HepG2 (cell line): Measurements from ENCODE around the gene ESR2. TPM values are rescaled to one million over a fixed set of nuclear protein-coding genes. Genes with fewer than 3 reads are reported as not detected.

Experiments
- ATAC-seq: fragments of 200-7000 bp; cut with Tn5 transposase; 3 replicates; pipeline ENCODE4 v1.9.1; 2020; ENCODE audit warnings: mild to moderate bottlenecking, moderate library complexity
- BruUV-seq: library from RNA; stranded (reverse); fragments of 400-500 nt; replicated peaks from 2 replicates; lab custom pipeline; 2021; lab: Mats Ljungman, UMichigan
- CTCF ChIA-PET: fragments of 300-600 bp; formaldehyde crosslinking; extraction: SDS; loops from one replicate; lab custom pipeline; 2021; ENCODE audit warnings: low total read pairs, inconsistent platforms, low intra/inter-chr PET ratio; lab: Yijun Ruan, JAX
- POLR2A ChIA-PET: fragments of 350-600 bp; sonication (Branson Sonifier 250); formaldehyde crosslinking; loops from one replicate; lab custom pipeline; 2020; ENCODE audit warnings: antibody characterized with exemption, inconsistent platforms; lab: Yijun Ruan, JAX
- DNase-seq: peaks from one replicate; pipeline ENCODE4 v3.0.0-alpha.2; 2015; ENCODE audit warnings: low spot score
- FAIRE-seq: peaks from 3 replicates; lab custom pipeline; 2011; peaks lifted over from hg19 to GRCh38; lab: Jason Lieb, UNC
- H2AFZ ChIP-seq: one replicate; pipeline ENCODE4 v1.6.1; 2011; ENCODE audit warnings: low read length, inconsistent platforms
- H3K27ac ChIP-seq: fragments of 300-600 bp; 3 replicates; pipeline ENCODE4 v1.8.0; 2011; ENCODE audit warnings: mixed run types, mild to moderate bottlenecking, mixed read lengths, low read length, inconsistent platforms; ENCODE audit not compliant: insufficient read depth; ENCODE audit errors: extremely low read length
- H3K27me3 ChIP-seq, 2 experiments: fragments of 200-600 bp in 1 of 2; 2 replicates in 1 of 2; 3 replicates in 1 of 2; pipeline versions ENCODE4 v1.6.0 to v1.8.0; 2011; ENCODE audit warnings: low read length in 2 of 2, mild to moderate bottlenecking in 2 of 2, moderate library complexity in 2 of 2, inconsistent platforms in 1 of 2; ENCODE audit not compliant: insufficient read depth in 2 of 2, control insufficient read depth in 1 of 2
- H3K36me3 ChIP-seq, 2 experiments: fragments of 200-600 bp in 1 of 2; replicated peaks in 1 of 2; 2 replicates in 1 of 2; 3 replicates in 1 of 2; pipeline versions ENCODE4 v1.5.1 to v1.8.0; 2011; ENCODE audit warnings: low read length in 2 of 2, inconsistent platforms in 1 of 2; ENCODE audit not compliant: insufficient read depth in 2 of 2, control insufficient read depth in 1 of 2
- H3K4me1 ChIP-seq: 2 replicates; pipeline ENCODE4 v1.5.1; 2012; ENCODE audit warnings: low read length, inconsistent platforms; ENCODE audit not compliant: insufficient read depth
- H3K4me2 ChIP-seq: 2 replicates; pipeline ENCODE4 v1.6.0; 2011; ENCODE audit warnings: low read depth, low read length, inconsistent platforms
- H3K4me3 ChIP-seq, 3 experiments: fragments of 200-600 bp in 1 of 3; sonication (generic), shearing (Covaris generic) in 1 of 3; replicated peaks in 1 of 3; 2 replicates each; pipeline ENCODE4 v1.5.1; 2011 to 2016; ENCODE audit warnings: low read length in 3 of 3, inconsistent platforms in 2 of 3, low read depth in 2 of 3, mild to moderate bottlenecking in 2 of 3, control low read depth in 1 of 3, mixed read lengths in 1 of 3; ENCODE audit not compliant: insufficient read depth in 1 of 3
- H3K79me2 ChIP-seq: one replicate; pipeline ENCODE4 v1.6.1; 2011; ENCODE audit warnings: low read length, inconsistent platforms; ENCODE audit not compliant: insufficient read depth
- H3K9ac ChIP-seq: 2 replicates; pipeline ENCODE4 v1.6.0; 2011; ENCODE audit warnings: mild to moderate bottlenecking, low read depth, low read length, inconsistent platforms; ENCODE audit not compliant: insufficient read depth
- H3K9me3 ChIP-seq: 2 replicates; pipeline ENCODE4 v1.5.1; 2012; ENCODE audit warnings: mild to moderate bottlenecking, low read length
- H4K20me1 ChIP-seq: 2 replicates; pipeline ENCODE4 v1.6.0; 2011; ENCODE audit warnings: inconsistent platforms, mild to moderate bottlenecking, low read length, moderate library complexity; ENCODE audit not compliant: insufficient read depth
- BRF2 ChIP-seq: sonication (generic); formaldehyde crosslinking; IDR thresholded peaks from 2 replicates; pipeline ENCODE4 v1.8.1; 2022; ENCODE audit warnings: mild to moderate bottlenecking, missing genetic modification reagents
- GATAD1 ChIP-seq: IDR thresholded peaks from 2 replicates; pipeline ENCODE4 v1.6.1; 2016; ENCODE audit warnings: missing genetic modification reagents, missing compliant biosample characterization
- MAFK ChIP-seq, 2 experiments: IDR thresholded peaks in 1 of 2; conservative IDR thresholded peaks in 1 of 2; 2 replicates each; pipeline ENCODE4 v1.6.1; 2011; ENCODE audit warnings: improper control_type of control experiment in 2 of 2, low read length in 2 of 2
- NFRKB ChIP-seq: fragments of 450-650 bp; IDR thresholded peaks from 2 replicates; pipeline ENCODE4 v1.6.1; 2017
- NRL ChIP-seq: sonication (generic); formaldehyde crosslinking; IDR thresholded peaks from 2 replicates; pipeline ENCODE4 v1.5.0; 2020; ENCODE audit warnings: missing genetic modification reagents, mild to moderate bottlenecking, moderate library complexity, borderline replicate concordance
- RORA ChIP-seq: sonication (generic); formaldehyde crosslinking; IDR thresholded peaks from 2 replicates; pipeline ENCODE4 v1.5.0; 2020; ENCODE audit warnings: mild to moderate bottlenecking, missing genetic modification reagents, moderate library complexity
- SIN3A ChIP-seq: IDR thresholded peaks from 2 replicates; pipeline ENCODE4 v1.6.1; 2011; ENCODE audit warnings: low read depth, mild to moderate bottlenecking, control low read depth, low read length, borderline replicate concordance
- TAF15 ChIP-seq: fragments of 200-400 bp; formaldehyde crosslinking; IDR thresholded peaks from one replicate; pipeline ENCODE4 v1.6.1; 2018; ENCODE audit warnings: mild to moderate bottlenecking, low read depth, low read length; ENCODE audit not compliant: poor library complexity, severe bottlenecking
- THAP9 ChIP-seq: sonication (generic); formaldehyde crosslinking; IDR thresholded peaks from 2 replicates; pipeline ENCODE4; 2020; ENCODE audit warnings: missing genetic modification reagents, mild to moderate bottlenecking, borderline replicate concordance
- ZBTB20 ChIP-seq: sonication (generic); formaldehyde crosslinking; IDR thresholded peaks from 2 replicates; pipeline ENCODE4 v1.8.1; 2023; ENCODE audit warnings: missing genetic modification reagents, low read depth, mild to moderate bottlenecking, borderline replicate concordance
- ZNF17 ChIP-seq: sonication (generic); formaldehyde crosslinking; IDR thresholded peaks from 2 replicates; pipeline ENCODE4 v1.5.0; 2020; ENCODE audit warnings: mild to moderate bottlenecking, missing genetic modification reagents
- ZNF317 ChIP-seq: sonication (generic); formaldehyde crosslinking; IDR thresholded peaks from 2 replicates; pipeline ENCODE4 v1.5.0; 2020; ENCODE audit warnings: mild to moderate bottlenecking, missing genetic modification reagents
- ZNF737 ChIP-seq: sonication (generic); formaldehyde crosslinking; IDR thresholded peaks from 2 replicates; pipeline ENCODE4 v1.5.0; 2020; ENCODE audit warnings: missing genetic modification reagents, mild to moderate bottlenecking, borderline replicate concordance
- ZNF777 ChIP-seq: sonication (generic); formaldehyde crosslinking; IDR thresholded peaks from 2 replicates; pipeline ENCODE4 v1.4.0; 2020; ENCODE audit warnings: missing genetic modification reagents
- ZNF891 ChIP-seq: sonication (generic); formaldehyde crosslinking; IDR thresholded peaks from 2 replicates; pipeline ENCODE4 v1.5.0; 2020; ENCODE audit warnings: mild to moderate bottlenecking, missing genetic modification reagents
- WGBS: methylation state at CpG from one replicate; pipeline ENCODE4 v1.1.6; 2017; ENCODE audit warnings: low lambda C conversion rate; 5-methylcytosine and 5-hydroxymethylcytosine counted together
- in situ Hi-C: cut with HindIII; loops from 2 replicates; pipeline ENCODE4 v1.10.0; 2017; ENCODE audit warnings: low pct_unique_long_range_greater_than_20kb; ENCODE audit not compliant: extremely low pct_ligation_motif_present
- intact Hi-C: fragments of 100-400 bp; cut with micrococcal nuclease; formaldehyde crosslinking; loops from one replicate; pipeline ENCODE4 v1.10.0; 2022; ENCODE audit not compliant: unreplicated experiment
- polyA plus RNA-seq, 8 experiments: library from polyadenylated mRNA; depleted of rRNA in 3 of 8; stranded (reverse) in 7 of 8; unstranded in 1 of 8; fragments of >200 nt; fragmentation: Illumina TruSeq in 4 of 8; extraction: Trizol in 4 of 8; gene quantifications; 2 replicates each; pipeline versions ENCODE4 v1.2.1 to v1.2.3, GENCODE V29; 2011 to 2016; ENCODE audit warnings: low read depth in 4 of 8, missing spikeins in 1 of 8, mixed read lengths in 1 of 8; ENCODE audit not compliant: insufficient read depth in 1 of 8
- total RNA-seq, 5 experiments: library from RNA; depleted of rRNA; stranded (reverse); fragments of >200 nt; fragmentation: Illumina TruSeq; extraction: Trizol; gene quantifications; 2 replicates each; pipeline ENCODE4 v1.2.3, GENCODE V29; 2016; ENCODE audit warnings: low read depth in 1 of 5

ESR2 gene
- total and polyA plus RNA-seq, 2 of the 13 experiments (the other 11 are each of a cell fraction or from before 2014, with no cell fraction given) = 0.01 to 0.04 TPM

GRCh38 chr14:64185184-64185583 is 109.0 kb downstream of the ESR2 start:
- H3K4me3 ChIP-seq = no peak overlapping the region
- no peaks in the 10 kb centered on the region for H4K20me1 ChIP-seq
- H3K4me1 ChIP-seq = no peaks in the 10 kb centered on the region
- peak; percentile 12 to 49; a peak in 2 of 4 replicates for TF ChIP-seq MAFK (conservative IDR thresholded peaks at IDR 0.05 in 1 of 2, IDR thresholded peaks at IDR 0.05 in 1 of 2; ENCODE audit: low read length in 2 of 2)
- no peak for TF ChIP-seq ZNF317 (CRISPR knock-in tag)
- TF ChIP-seq RORA (CRISPR knock-in tag) = no peak
- no peak for TF ChIP-seq NFRKB
- DNase-seq (no peak), FAIRE-seq (no peak), ATAC-seq (no peak)
- in situ Hi-C loops (no loop called here), intact Hi-C loops (no loop called here)
- no peaks in the 10 kb centered on the region for H3K36me3 ChIP-seq
- no peak overlapping the region for H2AFZ ChIP-seq
- H3K27ac ChIP-seq = no peak overlapping the region
- H3K27me3 ChIP-seq = no peaks in the 10 kb centered on the region
- no peak overlapping the region for H3K9ac ChIP-seq
- ChIA-PET POLR2A (no interaction called here), CTCF (no interaction called here)
- no peaks in the 10 kb centered on the region for H3K79me2 ChIP-seq
- WGBS = 74% methylated on average over 1 of the region's 1 CpG
- no peaks in the 10 kb centered on the region for H3K9me3 ChIP-seq
- no peak overlapping the region for H3K4me2 ChIP-seq
- BruUV-seq = no TSS peak

- no peaks in the 10 kb centered on the region for H4K20me1 ChIP-seq
- H3K4me2 ChIP-seq = no peak overlapping the region
- WGBS = 83% methylated on average over 7 of the region's 7 CpGs
- no peaks in the 10 kb centered on the region for H3K4me1 ChIP-seq
- ChIA-PET CTCF (no interaction called here), POLR2A (no interaction called here)
- DNase-seq (no peak), FAIRE-seq (no peak), ATAC-seq (no peak)
- H2AFZ ChIP-seq = no peak overlapping the region
- BruUV-seq = no TSS peak
- H3K9ac ChIP-seq = no peak overlapping the region
- in situ Hi-C loops (no loop called here), intact Hi-C loops (no loop called here)
- no peaks in the 10 kb centered on the region for H3K27me3 ChIP-seq
- H3K36me3 ChIP-seq = no peaks in the 10 kb centered on the region
- H3K4me3 ChIP-seq = no peak overlapping the region
- no peaks in the 10 kb centered on the region for H3K9me3 ChIP-seq
- no peaks in the 10 kb centered on the region for H3K79me2 ChIP-seq
- no peak overlapping the region for H3K27ac ChIP-seq
- TF ChIP-seq SIN3A (no peak), TAF15 (no peak), ZNF17 (CRISPR knock-in tag) (no peak), ZNF891 (no peak), BRF2 (CRISPR knock-in tag) (no peak), ZNF737 (CRISPR knock-in tag) (no peak), NRL (CRISPR knock-in tag) (no peak), ZBTB20 (no peak), GATAD1 (CRISPR knock-in tag) (no peak), THAP9 (CRISPR knock-in tag) (no peak), ZNF777 (CRISPR knock-in tag) (no peak)
These were observed 110.0 kb downstream of the ESR2 start for GRCh38 chr14:64184103-64184729.
